Bronchial epithelial cell (primary cell): Measurements from ENCODE around the gene PEX11B. TPM values are rescaled to one million over a fixed set of nuclear protein-coding genes. Genes with fewer than 3 reads are reported as not detected.
A peak's percentile ranks its signal among the peaks of the same experiment; 100 is the strongest.

Experiments used
- DNase-seq: peaks from one replicate; pipeline ENCODE4 v3.0.0-alpha.2; 2010; ENCODE audit warnings: low read depth
- FAIRE-seq: peaks from 2 replicates; lab custom pipeline; 2011; peaks lifted over from hg19 to GRCh38; lab: Jason Lieb, UNC
- H3K27me3 ChIP-seq: 2 replicates; pipeline ENCODE4 v1.5.1; 2011; ENCODE audit warnings: low read length; ENCODE audit not compliant: control insufficient read depth, insufficient read depth
- H3K36me3 ChIP-seq: 2 replicates; pipeline ENCODE4 v1.5.1; 2011; ENCODE audit warnings: low read length; ENCODE audit not compliant: control insufficient read depth, insufficient read depth
- H3K4me3 ChIP-seq: 2 replicates; pipeline ENCODE4 v1.5.1; 2011; ENCODE audit warnings: mild to moderate bottlenecking, low read depth, low read length, control low read depth
- total RNA-seq: library from RNA; depleted of rRNA; stranded (reverse); fragments of >200 nt; gene quantifications from 2 replicates; pipeline ENCODE4 v1.2.1, GENCODE V29; 2014
- TF ChIP-seq, protein P1 (sequence below): IDR thresholded peaks from 2 replicates; pipeline ENCODE4 v1.5.1; 2011; ENCODE audit warnings: mild to moderate bottlenecking, moderate library complexity, low read length, control low read depth, inconsistent platforms; ENCODE audit not compliant: insufficient read depth, severe bottlenecking

PEX11B gene
- total RNA-seq, 1 donor from 2014 or later, result 22.6 TPM

GRCh38 chr1:145889722-145890121 is 28.8 kb downstream of the PEX11B start:
- DNase-seq, result peak; percentile 58
- Histone ChIP-seq H3K36me3 (no peaks in the 10 kb centered on the region), H3K4me3 (no peak overlapping the region), H3K27me3 (no peaks in the 10 kb centered on the region)
- no peak for FAIRE-seq
- TF ChIP-seq, protein P1, sequence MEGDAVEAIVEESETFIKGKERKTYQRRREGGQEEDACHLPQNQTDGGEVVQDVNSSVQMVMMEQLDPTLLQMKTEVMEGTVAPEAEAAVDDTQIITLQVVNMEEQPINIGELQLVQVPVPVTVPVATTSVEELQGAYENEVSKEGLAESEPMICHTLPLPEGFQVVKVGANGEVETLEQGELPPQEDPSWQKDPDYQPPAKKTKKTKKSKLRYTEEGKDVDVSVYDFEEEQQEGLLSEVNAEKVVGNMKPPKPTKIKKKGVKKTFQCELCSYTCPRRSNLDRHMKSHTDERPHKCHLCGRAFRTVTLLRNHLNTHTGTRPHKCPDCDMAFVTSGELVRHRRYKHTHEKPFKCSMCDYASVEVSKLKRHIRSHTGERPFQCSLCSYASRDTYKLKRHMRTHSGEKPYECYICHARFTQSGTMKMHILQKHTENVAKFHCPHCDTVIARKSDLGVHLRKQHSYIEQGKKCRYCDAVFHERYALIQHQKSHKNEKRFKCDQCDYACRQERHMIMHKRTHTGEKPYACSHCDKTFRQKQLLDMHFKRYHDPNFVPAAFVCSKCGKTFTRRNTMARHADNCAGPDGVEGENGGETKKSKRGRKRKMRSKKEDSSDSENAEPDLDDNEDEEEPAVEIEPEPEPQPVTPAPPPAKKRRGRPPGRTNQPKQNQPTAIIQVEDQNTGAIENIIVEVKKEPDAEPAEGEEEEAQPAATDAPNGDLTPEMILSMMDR, result no peak

GRCh38 chr1:145887631-145888030 is 30.9 kb downstream of the PEX11B start:
- Histone ChIP-seq H3K4me3 (no peak overlapping the region), H3K36me3 (no peaks in the 10 kb centered on the region), H3K27me3 (no peaks in the 10 kb centered on the region)
- DNase-seq, result no peak
- no peak for FAIRE-seq
- TF ChIP-seq, protein P1, result no peak

- DNase-seq, result no peak
- FAIRE-seq, result no peak
- TF ChIP-seq, protein P1, result no peak
- Histone ChIP-seq H3K4me3 (no peak overlapping the region), H3K36me3 (no peaks in the 10 kb centered on the region), H3K27me3 (no peaks in the 10 kb centered on the region)
Observed at GRCh38 chr1:145886816-145887215, 31.7 kb downstream of the PEX11B start.

- FAIRE-seq (no peak), DNase-seq (no peak)
- Histone ChIP-seq H3K27me3 (no peaks in the 10 kb centered on the region), H3K36me3 (no peaks in the 10 kb centered on the region), H3K4me3 (peak overlapping the region; percentile 58)
- TF ChIP-seq, protein P1, result no peak
Observed at GRCh38 chr1:145886390-145886789, 32.1 kb downstream of the PEX11B start.

- Histone ChIP-seq H3K4me3 (peak within 1 kb of the TSS; percentile 58), H3K27me3 (no peaks in the 10 kb centered on the region), H3K36me3 (no peaks in the 10 kb centered on the region)
- TF ChIP-seq, protein P1, result no peak
- DNase-seq (peak; percentile 66), FAIRE-seq (no peak)
Observed at GRCh38 chr1:145885738-145886287, 32.7 kb downstream of the PEX11B start, which contains the start of gene ANKRD35. TSS of gene ANKRD35 (minus strand) at chr1:145885866. CDS start at chr1:145885758, 108 bp downstream.

DNA sequence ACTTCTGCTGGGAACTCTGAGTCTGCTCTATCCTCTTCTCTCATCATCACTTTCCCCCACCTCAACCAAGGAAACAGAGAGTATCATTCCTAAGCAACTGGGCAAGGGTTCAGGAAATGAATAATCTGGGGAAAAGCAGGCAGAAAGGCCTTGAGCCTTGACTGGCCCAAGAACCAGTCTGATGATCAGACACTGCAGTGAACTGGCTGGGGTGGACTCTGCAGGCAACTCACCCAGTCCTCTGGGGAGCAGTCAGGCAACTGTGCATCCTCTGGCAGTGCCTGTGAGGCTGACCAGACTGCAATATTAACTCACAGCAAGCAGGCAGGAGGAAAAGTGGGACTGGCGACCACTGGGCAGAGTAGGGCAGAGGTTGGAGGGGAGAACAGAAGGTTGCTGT is 33.8 kb downstream of the PEX11B start:
- Histone ChIP-seq H3K4me3 (peak overlapping the region; percentile 58), H3K36me3 (no peaks in the 10 kb centered on the region), H3K27me3 (no peaks in the 10 kb centered on the region)
- TF ChIP-seq, protein P1, result no peak
- no peak for FAIRE-seq
- DNase-seq, result peak; percentile 44
